HepG2 (cell line): ENCODE results near the gene THRAP3. TPM values are rescaled to one million over a fixed set of nuclear protein-coding genes. Genes with fewer than 3 reads are reported as not detected.

Experiments used
- ADNP ChIP-seq: sonication (generic); formaldehyde crosslinking; IDR thresholded peaks from 2 replicates; pipeline ENCODE4 v1.4.0; 2020; ENCODE audit warnings: missing genetic modification reagents
- CREM ChIP-seq, 2 experiments: sonication (generic) in 1 of 2; formaldehyde crosslinking in 1 of 2; IDR thresholded peaks; 2 replicates each; pipeline versions ENCODE4 v1.4.0 to v1.6.1; 2016 to 2020; ENCODE audit warnings: antibody characterized with exemption in 1 of 2, mild to moderate bottlenecking in 1 of 2, missing genetic modification reagents in 1 of 2
- KAT2B ChIP-seq: fragments of 150-350 bp; IDR thresholded peaks from 2 replicates; pipeline ENCODE4 v1.6.1; 2014; ENCODE audit warnings: low read depth, low read length, borderline replicate concordance
- KDM6A ChIP-seq: IDR thresholded peaks from 2 replicates; pipeline ENCODE4 v1.6.1; 2016; ENCODE audit warnings: low read depth
- KLF12 ChIP-seq: sonication (generic); formaldehyde crosslinking; IDR thresholded peaks from 2 replicates; pipeline ENCODE4 v1.4.0; 2020; ENCODE audit warnings: missing genetic modification reagents, borderline replicate concordance
- KLF15 ChIP-seq: sonication (generic); formaldehyde crosslinking; IDR thresholded peaks from 2 replicates; pipeline ENCODE4 v1.8.1; 2023; ENCODE audit warnings: borderline replicate concordance, mild to moderate bottlenecking, inconsistent platforms, missing genetic modification reagents, mixed read lengths
- KMT2B ChIP-seq: IDR thresholded peaks from 2 replicates; pipeline ENCODE4 v1.6.1; 2016; ENCODE audit warnings: missing genetic modification reagents, missing compliant biosample characterization
- MBD4 ChIP-seq: IDR thresholded peaks from 2 replicates; pipeline ENCODE4 v1.6.1; 2012; ENCODE audit warnings: low read length, inconsistent platforms, borderline replicate concordance
- NFKB2 ChIP-seq: sonication (generic); formaldehyde crosslinking; IDR thresholded peaks from 2 replicates; pipeline ENCODE4 v1.4.0; 2020; ENCODE audit warnings: missing genetic modification reagents, borderline replicate concordance
- RNF2 ChIP-seq: fragments of 450-650 bp; conservative IDR thresholded peaks from 2 replicates; pipeline ENCODE4 v1.6.1; 2016; ENCODE audit warnings: low read depth
- SALL1 ChIP-seq: sonication (generic); formaldehyde crosslinking; IDR thresholded peaks from 2 replicates; pipeline ENCODE4 v1.8.0; 2022; ENCODE audit warnings: mild to moderate bottlenecking, missing genetic modification reagents
- SETDB1 ChIP-seq: sonication (generic); formaldehyde crosslinking; IDR thresholded peaks from 2 replicates; pipeline ENCODE4 v1.5.1; 2020; ENCODE audit warnings: missing genetic modification reagents, mild to moderate bottlenecking, borderline replicate concordance
- SRSF9 ChIP-seq: fragments of 200-400 bp; formaldehyde crosslinking; IDR thresholded peaks from 2 replicates; pipeline ENCODE4 v1.6.1; 2018; ENCODE audit warnings: borderline replicate concordance, mild to moderate bottlenecking, low read depth, low read length; ENCODE audit not compliant: insufficient read depth, poor library complexity, severe bottlenecking
- TBP ChIP-seq: sonication (generic); formaldehyde crosslinking; IDR thresholded peaks from 2 replicates; pipeline ENCODE4 v1.5.0; 2020; ENCODE audit warnings: missing genetic modification reagents
- TCF12 ChIP-seq, 2 experiments: fragments of 450-650 bp in 1 of 2; sonication (generic) in 1 of 2; formaldehyde crosslinking in 1 of 2; IDR thresholded peaks; 2 replicates each; pipeline versions ENCODE4 v1.6.1 to v1.8.0; 2017 to 2022; ENCODE audit warnings: antibody characterized with exemption in 1 of 2, mild to moderate bottlenecking in 1 of 2, missing genetic modification reagents in 1 of 2, moderate library complexity in 1 of 2
- TEAD3 ChIP-seq: optimal IDR thresholded peaks from 2 replicates; pipeline ENCODE3; 2016; ENCODE audit warnings: borderline replicate concordance
- ZBTB38 ChIP-seq: sonication (generic); formaldehyde crosslinking; IDR thresholded peaks from 2 replicates; pipeline ENCODE4 v1.5.1; 2020; ENCODE audit warnings: mild to moderate bottlenecking, missing genetic modification reagents
- ZFAT ChIP-seq: sonication (generic); formaldehyde crosslinking; conservative IDR thresholded peaks from 2 replicates; pipeline ENCODE4 v1.8.1; 2023; ENCODE audit warnings: missing genetic modification reagents, inconsistent platforms
- ZNF274 ChIP-seq: sonication (generic); formaldehyde crosslinking; IDR thresholded peaks from 2 replicates; pipeline ENCODE4 v1.5.1; 2020; ENCODE audit warnings: mild to moderate bottlenecking, missing genetic modification reagents
- ZNF3 ChIP-seq: IDR thresholded peaks from 2 replicates; pipeline ENCODE4 v1.7.0; 2017; ENCODE audit warnings: inconsistent platforms
- ZNF326 ChIP-seq: sonication (generic); formaldehyde crosslinking; IDR thresholded peaks from 2 replicates; pipeline ENCODE4 v1.4.0; 2020; ENCODE audit warnings: missing genetic modification reagents, borderline replicate concordance
- ZNF652 ChIP-seq: IDR thresholded peaks from 2 replicates; pipeline ENCODE4 v1.6.1; 2016; ENCODE audit warnings: low read depth, borderline replicate concordance
- ZNF747 ChIP-seq: sonication (generic); formaldehyde crosslinking; IDR thresholded peaks from 2 replicates; pipeline ENCODE4 v1.8.1; 2023; ENCODE audit warnings: missing genetic modification reagents, mild to moderate bottlenecking, borderline replicate concordance
- ZNF775 ChIP-seq: sonication (generic); formaldehyde crosslinking; IDR thresholded peaks from 2 replicates; pipeline ENCODE4 v1.4.0; 2020; ENCODE audit warnings: missing genetic modification reagents, mild to moderate bottlenecking, moderate library complexity, borderline replicate concordance
- polyA plus RNA-seq, 8 experiments: library from polyadenylated mRNA; depleted of rRNA in 3 of 8; stranded (reverse) in 7 of 8; unstranded in 1 of 8; fragments of >200 nt; fragmentation: Illumina TruSeq in 4 of 8; extraction: Trizol in 4 of 8; gene quantifications; 2 replicates each; pipeline versions ENCODE4 v1.2.1 to v1.2.3, GENCODE V29; 2011 to 2016; ENCODE audit warnings: low read depth in 4 of 8, missing spikeins in 1 of 8, mixed read lengths in 1 of 8; ENCODE audit not compliant: insufficient read depth in 1 of 8
- total RNA-seq, 5 experiments: library from RNA; depleted of rRNA; stranded (reverse); fragments of >200 nt; fragmentation: Illumina TruSeq; extraction: Trizol; gene quantifications; 2 replicates each; pipeline ENCODE4 v1.2.3, GENCODE V29; 2016; ENCODE audit warnings: low read depth in 1 of 5
- TF ChIP-seq, protein P1 (sequence below): fragments of 450-650 bp; IDR thresholded peaks from 2 replicates; pipeline ENCODE4 v1.6.1; 2017
- TF ChIP-seq, protein P2 (sequence below): sonication (generic); formaldehyde crosslinking; IDR thresholded peaks from 2 replicates; pipeline ENCODE4 v1.8.0; 2022; ENCODE audit warnings: mild to moderate bottlenecking, missing genetic modification reagents, moderate library complexity
- TF ChIP-seq, protein P3 (sequence below): sonication (generic); formaldehyde crosslinking; IDR thresholded peaks from 2 replicates; pipeline ENCODE4 v1.4.0; 2020; ENCODE audit warnings: mild to moderate bottlenecking, missing genetic modification reagents
- TF ChIP-seq, protein P4 (sequence below): sonication (generic); formaldehyde crosslinking; conservative IDR thresholded peaks from 2 replicates; pipeline ENCODE4 v1.8.0; 2022; ENCODE audit warnings: missing genetic modification reagents

The THRAP3 gene
- total and polyA plus RNA-seq, 2 of the 13 experiments (the other 11 are each of a cell fraction or from before 2014, with no cell fraction given) = 45.0 to 92.6 TPM

DNA sequence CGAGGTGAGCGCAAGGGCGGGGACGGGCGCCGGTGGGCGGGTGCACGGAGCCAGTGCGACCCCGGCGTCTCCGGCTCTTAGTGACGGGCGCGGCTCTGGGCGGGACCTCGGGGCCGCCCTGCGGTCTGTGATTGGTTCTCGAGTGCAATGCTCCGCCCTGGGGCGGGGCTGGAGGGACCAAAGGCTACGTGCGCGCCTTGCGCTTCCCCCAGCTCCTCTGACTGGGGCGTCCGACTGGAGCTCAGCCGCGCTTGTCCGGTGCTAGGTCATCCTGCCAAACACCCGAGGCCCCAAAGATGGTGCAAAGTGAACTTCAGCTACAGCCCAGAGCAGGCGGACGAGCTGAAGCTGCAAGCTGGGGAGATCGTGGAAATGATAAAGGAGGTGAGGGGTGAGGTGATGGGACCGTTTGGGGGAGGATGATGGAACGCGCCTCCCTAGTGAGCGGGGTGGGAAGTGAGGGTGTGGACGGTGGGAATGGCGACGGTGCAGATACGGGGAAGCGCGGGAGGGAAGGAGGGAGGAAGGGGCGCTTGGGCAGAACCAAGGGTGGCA lies 82.7 kb downstream of the THRAP3 start (continued):
- TF ChIP-seq TCF12 (IDR thresholded peaks at IDR 0.05) = no peak
- TF ChIP-seq TCF12 (CRISPR knock-in tag; IDR thresholded peaks at IDR 0.05) = no peak
- peak; percentile 59 for TF ChIP-seq KMT2B (CRISPR knock-in tag)
- no peak for TF ChIP-seq SRSF9
- no peak for TF ChIP-seq ZNF326 (CRISPR knock-in tag)
- no peak for TF ChIP-seq ADNP (CRISPR knock-in tag)
- no peak for TF ChIP-seq KAT2B
- no peak for TF ChIP-seq TBP
- TF ChIP-seq, protein P1, sequence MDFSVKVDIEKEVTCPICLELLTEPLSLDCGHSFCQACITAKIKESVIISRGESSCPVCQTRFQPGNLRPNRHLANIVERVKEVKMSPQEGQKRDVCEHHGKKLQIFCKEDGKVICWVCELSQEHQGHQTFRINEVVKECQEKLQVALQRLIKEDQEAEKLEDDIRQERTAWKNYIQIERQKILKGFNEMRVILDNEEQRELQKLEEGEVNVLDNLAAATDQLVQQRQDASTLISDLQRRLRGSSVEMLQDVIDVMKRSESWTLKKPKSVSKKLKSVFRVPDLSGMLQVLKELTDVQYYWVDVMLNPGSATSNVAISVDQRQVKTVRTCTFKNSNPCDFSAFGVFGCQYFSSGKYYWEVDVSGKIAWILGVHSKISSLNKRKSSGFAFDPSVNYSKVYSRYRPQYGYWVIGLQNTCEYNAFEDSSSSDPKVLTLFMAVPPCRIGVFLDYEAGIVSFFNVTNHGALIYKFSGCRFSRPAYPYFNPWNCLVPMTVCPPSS = no peak
- no peak for TF ChIP-seq KDM6A (CRISPR knock-in tag)
- TF ChIP-seq NFKB2 (CRISPR knock-in tag) = no peak
- peak; percentile 78 for TF ChIP-seq ZNF747 (CRISPR knock-in tag)
- TF ChIP-seq ZFAT (CRISPR knock-in tag) = no peak
- TF ChIP-seq, protein P2, sequence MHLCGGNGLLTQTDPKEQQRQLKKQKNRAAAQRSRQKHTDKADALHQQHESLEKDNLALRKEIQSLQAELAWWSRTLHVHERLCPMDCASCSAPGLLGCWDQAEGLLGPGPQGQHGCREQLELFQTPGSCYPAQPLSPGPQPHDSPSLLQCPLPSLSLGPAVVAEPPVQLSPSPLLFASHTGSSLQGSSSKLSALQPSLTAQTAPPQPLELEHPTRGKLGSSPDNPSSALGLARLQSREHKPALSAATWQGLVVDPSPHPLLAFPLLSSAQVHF = no peak; the same call in 1 of the 2 replicates
- TF ChIP-seq, protein P3, sequence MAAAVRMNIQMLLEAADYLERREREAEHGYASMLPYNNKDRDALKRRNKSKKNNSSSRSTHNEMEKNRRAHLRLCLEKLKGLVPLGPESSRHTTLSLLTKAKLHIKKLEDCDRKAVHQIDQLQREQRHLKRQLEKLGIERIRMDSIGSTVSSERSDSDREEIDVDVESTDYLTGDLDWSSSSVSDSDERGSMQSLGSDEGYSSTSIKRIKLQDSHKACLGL (CRISPR knock-in tag) = no peak
- no peak for TF ChIP-seq ZNF274
- peak; percentile 77; the same call in 1 of the 2 replicates for TF ChIP-seq SALL1
- no peak for TF ChIP-seq KLF12 (CRISPR knock-in tag)
- TF ChIP-seq, protein P4, sequence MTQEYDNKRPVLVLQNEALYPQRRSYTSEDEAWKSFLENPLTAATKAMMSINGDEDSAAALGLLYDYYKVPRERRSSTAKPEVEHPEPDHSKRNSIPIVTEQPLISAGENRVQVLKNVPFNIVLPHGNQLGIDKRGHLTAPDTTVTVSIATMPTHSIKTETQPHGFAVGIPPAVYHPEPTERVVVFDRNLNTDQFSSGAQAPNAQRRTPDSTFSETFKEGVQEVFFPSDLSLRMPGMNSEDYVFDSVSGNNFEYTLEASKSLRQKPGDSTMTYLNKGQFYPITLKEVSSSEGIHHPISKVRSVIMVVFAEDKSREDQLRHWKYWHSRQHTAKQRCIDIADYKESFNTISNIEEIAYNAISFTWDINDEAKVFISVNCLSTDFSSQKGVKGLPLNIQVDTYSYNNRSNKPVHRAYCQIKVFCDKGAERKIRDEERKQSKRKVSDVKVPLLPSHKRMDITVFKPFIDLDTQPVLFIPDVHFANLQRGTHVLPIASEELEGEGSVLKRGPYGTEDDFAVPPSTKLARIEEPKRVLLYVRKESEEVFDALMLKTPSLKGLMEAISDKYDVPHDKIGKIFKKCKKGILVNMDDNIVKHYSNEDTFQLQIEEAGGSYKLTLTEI = no peak
- peak; percentile 32; the same call in 1 of the 2 replicates for TF ChIP-seq ZBTB38 (CRISPR knock-in tag)
- TF ChIP-seq KLF15 (CRISPR knock-in tag) = no peak
- peak; percentile 21; the same call in 1 of the 2 replicates for TF ChIP-seq CREM (IDR thresholded peaks at IDR 0.05)
- TF ChIP-seq CREM (CRISPR knock-in tag; IDR thresholded peaks at IDR 0.05) = no peak
- TF ChIP-seq ZNF775 (CRISPR knock-in tag) = 0 out of 2 replicates have a peak, but pooled peaks have one; percentile 30
- no peak for TF ChIP-seq ZNF3 (CRISPR knock-in tag)
- TF ChIP-seq RNF2 = no peak; the same call in 1 of the 2 replicates
- TF ChIP-seq TEAD3 (CRISPR knock-in tag) = no peak
- no peak for TF ChIP-seq MBD4
- no peak; the same call in 1 of the 2 replicates for TF ChIP-seq ZNF652 (CRISPR knock-in tag)
- no peak for TF ChIP-seq SETDB1 (CRISPR knock-in tag)
